Stimulated activated CD4-positive, alpha-beta T cell treated with anti-CD3 and anti-CD28 coated beads, Interleukin-4, amount 100 ng/mL, for 48 hours (primary cell): ENCODE data around the gene TGM6.

Experiments
- DNase-seq, 2 donors: peaks; one replicate each; pipeline ENCODE4 v3.0.0-alpha.2; 2020; ENCODE audit warnings: low read depth in 2 of 2

TGM6 gene

GRCh38 chr20:2364044-2364443 lies 16.7 kb upstream of the TGM6 start:
- no peak for DNase-seq

DNA sequence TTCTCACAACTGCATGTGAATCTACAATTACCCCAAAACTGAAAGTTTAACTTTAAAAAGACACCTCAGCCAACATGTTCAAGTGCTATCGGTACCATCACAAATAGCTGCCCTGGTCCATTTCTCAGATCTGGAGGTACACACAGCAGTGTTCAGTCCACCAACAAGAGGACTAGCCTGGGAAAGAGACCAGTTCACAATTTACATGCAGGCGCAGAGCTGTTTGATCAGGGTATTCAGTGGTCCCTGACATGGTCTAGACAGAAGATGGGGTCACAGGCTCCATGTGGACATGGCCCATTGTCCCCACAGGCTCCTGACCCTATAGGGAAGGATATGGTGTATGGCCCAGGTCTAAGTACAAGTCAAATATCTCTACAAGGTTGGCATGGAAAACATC lies 15.6 kb upstream of the TGM6 start:
- no peak for DNase-seq

GRCh38 chr20:2365666-2366065 lies 15.0 kb upstream of the TGM6 start:
- DNase-seq, result no peak

- no peak for DNase-seq
Observed at GRCh38 chr20:2368621-2369020, 12.1 kb upstream of the TGM6 start.

DNA sequence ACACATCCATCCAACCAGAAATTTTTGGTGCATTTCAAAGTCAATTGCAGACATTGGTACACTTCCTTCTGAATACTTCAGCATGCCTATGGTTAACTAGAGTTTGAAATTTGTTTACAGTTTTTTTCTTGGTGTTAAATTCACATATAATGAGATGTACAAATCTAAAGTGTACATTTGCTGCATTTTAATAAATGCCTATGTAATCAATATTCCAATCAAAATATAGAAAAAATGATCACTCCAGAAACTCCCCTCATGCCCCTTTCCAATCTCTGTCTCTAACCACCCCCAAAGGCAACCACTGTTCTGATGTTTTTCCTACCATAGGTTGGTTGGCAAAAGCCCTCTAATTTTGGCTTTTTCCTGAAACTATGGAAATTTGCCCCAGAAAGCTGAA lies 7.6 kb upstream of the TGM6 start:
- DNase-seq, result no peak

DNA sequence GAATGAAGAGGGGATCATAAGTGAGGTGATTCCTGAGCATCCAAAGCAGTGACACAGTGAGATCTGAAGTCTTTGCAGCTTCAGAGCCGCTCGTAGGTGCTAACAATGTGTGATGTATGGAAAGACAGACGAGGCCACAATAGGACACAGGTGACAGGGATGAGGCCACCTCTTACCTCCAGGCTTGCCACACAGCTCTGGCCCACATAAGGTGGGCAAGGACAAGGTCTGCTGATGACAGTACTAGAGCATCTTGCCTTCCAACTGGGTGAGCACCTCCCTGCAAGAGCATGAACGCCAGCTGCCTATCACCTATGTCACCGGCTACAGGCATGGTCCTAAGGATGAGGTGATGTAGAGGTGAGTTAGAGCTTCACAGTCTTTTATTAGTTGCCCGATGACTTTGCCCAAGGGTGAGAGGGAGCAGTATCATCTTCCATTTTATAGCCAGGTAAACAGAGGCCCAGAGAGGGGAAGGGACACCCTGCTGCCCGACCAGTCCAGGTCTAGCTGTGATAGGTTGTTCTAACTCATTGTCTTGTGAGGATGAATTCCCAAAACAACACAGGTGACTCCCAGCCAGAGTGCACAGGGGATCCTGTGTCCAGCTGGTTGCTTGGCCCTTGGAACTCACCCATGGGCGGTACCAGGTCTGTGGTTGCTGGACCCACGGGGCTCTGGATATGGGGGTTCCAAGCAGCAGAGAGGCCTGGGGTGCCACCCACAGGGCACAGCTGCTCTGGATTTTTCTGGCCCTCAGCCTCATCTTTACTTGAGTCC lies 6.2 kb upstream of the TGM6 start:
- no peak for DNase-seq

GRCh38 chr20:2378893-2379292 lies 1.8 kb upstream of the TGM6 start:
- no peak for DNase-seq

DNA sequence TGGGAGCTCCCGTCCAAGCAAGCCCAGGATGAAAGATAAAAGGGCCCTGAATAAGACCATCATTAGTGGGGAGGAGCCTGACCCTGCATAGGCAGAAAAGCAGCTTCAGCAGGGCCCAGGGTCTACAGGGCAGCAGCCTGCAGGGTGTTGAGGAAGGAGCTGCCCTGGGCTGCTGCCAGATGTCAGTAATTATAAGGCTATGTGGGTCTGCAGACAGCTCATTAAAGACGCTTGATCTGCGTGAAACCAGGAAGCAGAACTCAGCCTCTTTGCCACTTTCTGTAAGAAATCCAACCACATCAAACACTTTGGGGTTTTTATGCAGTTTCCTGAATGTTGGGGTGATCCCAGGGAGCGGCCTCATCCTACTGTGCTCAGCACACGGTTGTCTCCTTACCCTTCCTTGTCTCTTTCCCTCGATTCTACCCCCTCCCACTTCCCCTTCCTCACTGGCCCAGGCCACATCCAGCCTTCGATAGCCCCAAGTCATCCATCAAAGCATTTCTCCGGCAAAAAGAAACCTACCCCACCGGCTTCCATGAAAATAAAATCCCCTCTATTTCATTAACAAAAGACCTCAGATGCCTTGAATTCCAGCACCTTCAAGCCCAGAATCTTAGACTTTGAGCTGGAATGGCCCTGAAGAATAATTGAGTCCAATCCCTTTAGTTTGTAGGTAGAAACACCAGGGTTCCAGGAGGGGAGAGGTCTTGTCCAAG lies 1.0 kb upstream of the TGM6 start:
- DNase-seq, result no peak

DNA sequence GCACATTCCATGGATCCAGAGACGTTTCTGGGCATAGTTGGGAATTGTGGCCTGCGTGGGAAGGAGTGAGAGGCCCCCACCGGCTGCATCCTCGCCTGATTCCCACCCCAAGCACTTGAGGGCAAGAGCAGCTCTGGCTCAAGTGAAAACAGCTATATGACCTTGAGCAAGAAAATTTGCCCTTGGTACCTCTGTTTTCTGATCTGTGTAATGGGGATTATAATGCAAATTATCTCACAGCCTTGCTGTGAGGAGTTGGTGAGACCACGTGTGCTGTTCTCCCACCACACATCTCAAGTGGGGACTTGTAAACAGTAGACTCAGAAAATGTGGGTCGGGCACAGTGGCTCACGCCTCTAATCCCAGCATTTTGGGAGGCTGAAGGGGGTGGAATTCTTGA lies 602 bp downstream of the TGM6 start:
- no peak for DNase-seq

GRCh38 chr20:2382833-2383232 lies 2.1 kb downstream of the TGM6 start:
- no peak for DNase-seq

DNA sequence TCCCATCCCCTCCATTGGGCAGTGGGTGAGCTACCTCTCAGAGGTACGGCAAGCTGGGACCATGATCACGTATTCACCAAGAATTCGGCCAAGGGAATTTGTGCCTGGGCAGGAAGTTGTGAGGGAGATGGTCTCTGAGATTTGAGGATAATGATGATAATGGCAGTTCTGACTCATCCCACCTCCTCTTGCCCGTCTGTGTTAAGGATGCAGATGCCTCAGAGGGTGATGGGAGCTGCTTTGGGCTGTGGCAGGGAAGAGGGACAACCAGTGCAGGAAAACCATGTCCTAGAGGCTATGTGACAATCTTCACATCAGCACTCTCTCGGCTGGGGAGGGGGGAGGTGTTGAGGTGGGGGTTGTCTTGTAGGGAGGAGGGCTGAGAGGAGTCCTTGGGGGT lies 4.3 kb downstream of the TGM6 start:
- no peak for DNase-seq

DNA sequence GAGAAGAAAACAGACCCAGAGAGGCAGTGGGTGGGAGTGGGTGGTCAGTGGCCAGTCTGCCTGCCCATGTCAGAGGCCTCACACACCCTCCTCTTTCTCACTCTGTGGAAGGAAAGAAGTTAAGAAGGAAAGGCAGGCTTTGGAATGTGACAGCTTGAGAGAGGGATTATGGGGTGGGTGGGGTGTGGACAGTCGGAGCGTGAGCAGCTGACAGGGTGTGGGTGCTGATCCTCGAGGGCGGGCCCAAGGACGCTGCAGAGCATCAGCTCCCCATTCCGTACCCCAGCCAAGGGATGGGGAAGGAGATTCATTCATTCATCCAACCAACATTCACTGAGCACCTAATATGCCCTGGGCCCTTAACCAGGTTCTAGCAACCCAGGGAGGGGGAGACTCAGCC lies 4.8 kb downstream of the TGM6 start:
- no peak for DNase-seq

- DNase-seq, result no peak
Observed at GRCh38 chr20:2386516-2387179, 5.9 kb downstream of the TGM6 start.

DNA sequence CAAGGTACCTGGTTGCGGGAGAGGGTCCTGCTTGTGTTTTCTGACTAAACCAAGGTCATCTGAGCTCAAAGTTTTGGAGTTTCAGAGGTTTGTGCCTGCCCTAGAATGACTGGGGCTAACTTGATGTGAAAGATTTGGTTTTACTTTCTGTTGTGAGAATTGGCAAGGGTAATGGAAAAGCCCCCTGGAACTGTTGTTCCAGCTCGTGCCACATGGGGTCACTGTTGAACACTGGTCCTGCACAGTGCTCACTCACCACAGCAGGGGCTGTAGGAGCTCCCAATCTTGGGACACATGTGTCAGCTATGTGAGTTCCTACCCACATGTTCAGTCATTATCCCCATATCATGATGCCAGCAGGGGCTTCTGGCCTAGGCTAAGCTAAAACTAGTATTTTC lies 6.5 kb downstream of the TGM6 start:
- DNase-seq, result peak; percentile 34 to 62

GRCh38 chr20:2387580-2387979 lies 6.9 kb downstream of the TGM6 start:
- no peak for DNase-seq

GRCh38 chr20:2390951-2391675 lies 10.4 kb downstream of the TGM6 start:
- DNase-seq, result no peak

- DNase-seq, result no peak
Observed at GRCh38 chr20:2394411-2395055, 13.8 kb downstream of the TGM6 start.

DNA sequence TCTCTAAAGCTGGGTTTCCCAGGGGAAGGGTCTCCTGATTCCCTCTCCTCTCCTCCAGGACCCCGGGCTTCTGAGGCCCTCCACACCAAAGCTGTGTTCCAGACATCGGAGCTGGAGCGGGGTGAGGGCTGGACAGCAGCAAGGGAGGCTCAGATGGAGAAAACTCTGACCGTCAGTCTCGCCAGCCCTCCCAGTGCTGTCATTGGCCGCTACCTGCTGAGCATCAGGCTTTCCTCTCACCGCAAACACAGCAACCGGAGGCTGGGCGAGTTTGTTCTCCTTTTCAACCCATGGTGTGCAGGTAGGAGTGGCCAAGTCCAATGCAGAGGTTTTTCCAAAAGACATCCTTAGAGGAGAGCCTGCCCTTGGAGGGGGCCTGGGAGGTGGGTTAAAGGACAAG lies 14.4 kb downstream of the TGM6 start:
- no peak for DNase-seq

- no peak for DNase-seq
Observed at GRCh38 chr20:2396241-2396814, 15.6 kb downstream of the TGM6 start.

GRCh38 chr20:2397091-2397490 lies 16.4 kb downstream of the TGM6 start:
- no peak for DNase-seq

GRCh38 chr20:2397595-2398145 lies 17.0 kb downstream of the TGM6 start:
- DNase-seq, result no peak
